Measurements from ENCODE around the gene RNF225.
"Not testable (repeated sequence)": the region's sequence is repeated elsewhere in the genome, so short reads cannot be mapped to it uniquely, and the experiment has no call there.

The RNF225 gene

DNA sequence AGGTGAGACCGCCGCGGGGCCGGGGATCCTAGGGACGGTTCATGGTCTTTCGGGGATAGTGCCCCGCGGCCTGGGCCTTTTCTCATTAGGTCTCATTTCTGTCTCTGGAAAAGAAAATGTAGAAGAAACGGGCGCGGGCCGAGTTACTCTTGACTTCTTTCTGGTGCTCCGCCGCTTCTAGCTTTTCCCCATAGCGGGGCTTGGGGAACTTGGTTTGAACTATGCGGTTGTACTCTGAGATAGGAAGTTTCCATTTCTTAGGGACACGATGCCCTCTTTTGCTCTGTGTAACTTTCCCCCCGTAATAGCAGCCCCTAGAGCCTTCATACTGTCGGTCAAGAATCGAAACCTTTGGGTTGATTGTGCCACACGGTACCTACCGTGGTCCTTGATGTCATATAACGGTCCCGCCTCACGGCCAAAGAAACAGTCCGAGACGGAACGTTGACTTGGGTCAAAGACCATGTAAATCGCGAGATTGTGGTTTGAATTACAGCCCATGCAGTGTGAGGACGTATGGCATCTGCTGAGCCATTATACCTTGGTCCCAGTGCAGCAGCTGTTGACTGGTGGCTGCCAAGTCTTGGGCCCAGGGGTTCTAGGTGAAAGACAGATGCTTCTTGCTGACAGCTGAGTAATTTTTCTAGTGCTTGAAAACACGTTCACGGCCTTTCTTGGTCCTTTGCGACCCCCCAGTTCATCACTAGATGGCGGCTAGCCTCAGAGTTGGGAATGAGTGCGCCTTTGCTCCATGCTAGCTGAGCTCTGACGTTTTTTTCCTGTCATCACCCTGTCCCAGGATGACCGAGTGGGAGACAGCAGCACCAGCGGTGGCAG is 7.9 kb upstream of the RNF225 start:
- DNase-seq = no peak

DNA sequence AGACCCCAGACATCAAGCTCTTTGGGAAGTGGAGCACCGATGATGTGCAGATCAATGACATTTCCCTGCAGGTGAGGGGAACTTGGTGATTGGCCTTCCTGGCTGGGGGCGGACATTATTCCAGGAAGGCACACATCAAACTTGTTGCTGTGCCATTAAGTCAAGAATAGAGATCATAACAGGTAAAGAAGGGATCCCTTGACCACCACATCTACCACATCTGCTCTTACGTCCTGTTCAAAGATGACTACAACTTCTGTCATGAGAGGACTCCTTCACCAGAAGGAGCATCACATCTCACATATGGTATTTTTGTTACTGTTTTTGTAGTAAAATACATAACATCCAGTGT is 7.3 kb upstream of the RNF225 start:
- no peak for DNase-seq

DNA sequence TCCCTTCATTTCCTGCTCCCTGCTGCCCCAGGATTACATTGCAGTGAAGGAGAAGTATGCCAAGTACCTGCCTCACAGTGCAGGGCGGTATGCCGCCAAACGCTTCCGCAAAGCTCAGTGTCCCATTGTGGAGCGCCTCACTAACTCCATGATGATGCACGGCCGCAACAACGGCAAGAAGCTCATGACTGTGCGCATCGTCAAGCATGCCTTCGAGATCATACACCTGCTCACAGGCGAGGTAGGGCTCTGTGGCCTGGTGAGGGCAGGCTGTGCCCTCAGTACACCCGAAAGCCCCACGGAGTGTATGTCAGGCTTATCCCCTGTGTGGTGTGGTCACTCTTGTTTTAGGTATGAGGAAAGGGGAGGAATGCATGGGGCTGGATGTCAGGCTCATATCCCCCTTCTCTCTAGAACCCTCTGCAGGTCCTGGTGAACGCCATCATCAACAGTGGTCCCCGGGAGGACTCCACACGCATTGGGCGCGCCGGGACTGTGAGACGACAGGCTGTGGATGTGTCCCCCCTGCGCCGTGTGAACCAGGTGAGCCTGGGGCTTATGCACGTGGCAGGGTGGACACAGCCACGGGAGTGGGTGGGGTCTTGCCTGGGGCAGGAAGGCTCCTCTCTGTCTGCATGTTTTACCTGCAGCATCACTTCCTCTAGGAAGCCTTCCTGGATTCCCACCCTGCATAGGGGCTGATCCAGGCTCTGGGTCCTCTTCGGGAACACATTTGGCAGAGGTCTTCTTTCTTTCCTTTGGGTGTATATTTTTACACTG is 2.3 kb upstream of the RNF225 start:
- no peak for DNase-seq

DNA sequence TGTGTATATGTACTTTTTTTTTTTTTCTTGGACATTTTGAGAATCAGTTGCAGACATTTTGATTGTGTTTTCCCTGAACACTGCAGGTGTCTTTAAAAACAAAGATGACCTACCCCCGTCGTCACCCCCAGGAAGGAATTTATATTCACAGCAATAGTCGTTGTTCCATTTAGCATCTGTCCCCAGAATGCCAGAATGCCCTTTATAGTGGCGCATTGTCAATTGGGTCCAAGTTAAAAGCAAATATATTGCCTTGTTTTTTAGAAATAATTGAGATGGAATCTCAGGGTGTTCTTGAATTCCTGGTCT is 1.8 kb upstream of the RNF225 start:
- DNase-seq = no peak

DNA sequence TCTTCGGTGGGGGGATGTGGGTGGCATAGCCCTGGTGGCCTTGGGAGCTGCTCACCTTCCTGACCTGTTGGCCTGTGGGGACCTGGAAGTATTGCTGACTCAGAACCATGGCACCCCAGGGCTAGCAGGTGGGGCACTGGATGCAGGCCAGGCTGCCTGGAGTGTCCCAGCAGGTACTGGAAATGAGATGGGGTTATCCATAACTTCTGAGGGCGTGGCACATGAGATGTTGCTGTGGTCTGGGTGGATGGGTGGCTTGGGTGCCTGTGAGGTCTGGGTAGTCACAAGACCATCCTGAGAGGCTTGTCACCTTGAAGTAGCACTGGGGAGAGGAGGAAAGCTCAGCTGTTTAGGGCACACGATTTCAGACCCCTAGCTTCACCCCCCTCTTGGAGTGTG is 636 bp upstream of the RNF225 start:
- no peak for DNase-seq

DNA sequence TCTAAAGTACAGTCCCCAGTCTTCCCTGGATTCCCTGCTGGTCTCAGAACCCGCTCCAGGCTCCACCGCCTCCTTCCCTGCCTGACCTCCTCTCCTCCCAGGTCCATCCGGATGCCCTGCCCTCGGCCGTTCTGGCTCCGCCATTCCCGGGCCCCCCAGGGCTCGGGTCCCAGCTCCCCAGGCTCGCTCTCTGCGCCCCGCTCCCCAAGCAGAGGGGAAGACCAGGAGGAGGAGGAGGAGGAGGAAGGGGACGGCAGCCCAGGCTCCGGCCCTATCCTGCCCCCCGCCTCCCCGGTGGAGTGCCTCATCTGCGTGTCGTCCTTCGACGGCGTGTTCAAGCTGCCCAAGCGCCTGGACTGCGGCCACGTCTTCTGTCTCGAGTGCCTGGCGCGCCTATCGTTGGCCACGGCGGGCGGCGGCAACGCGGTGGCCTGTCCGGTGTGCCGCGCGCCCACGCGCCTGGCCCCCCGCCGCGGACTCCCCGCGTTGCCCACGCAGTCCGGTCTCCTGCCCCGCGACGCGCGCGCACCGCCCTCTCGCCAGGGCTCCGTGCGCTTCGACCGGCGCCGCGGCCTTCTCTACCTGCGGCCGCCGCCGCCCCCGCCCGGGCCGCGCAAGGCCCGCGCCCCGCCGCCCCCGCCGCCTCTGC is 647 bp downstream of the RNF225 start:
- no peak for DNase-seq

DNA sequence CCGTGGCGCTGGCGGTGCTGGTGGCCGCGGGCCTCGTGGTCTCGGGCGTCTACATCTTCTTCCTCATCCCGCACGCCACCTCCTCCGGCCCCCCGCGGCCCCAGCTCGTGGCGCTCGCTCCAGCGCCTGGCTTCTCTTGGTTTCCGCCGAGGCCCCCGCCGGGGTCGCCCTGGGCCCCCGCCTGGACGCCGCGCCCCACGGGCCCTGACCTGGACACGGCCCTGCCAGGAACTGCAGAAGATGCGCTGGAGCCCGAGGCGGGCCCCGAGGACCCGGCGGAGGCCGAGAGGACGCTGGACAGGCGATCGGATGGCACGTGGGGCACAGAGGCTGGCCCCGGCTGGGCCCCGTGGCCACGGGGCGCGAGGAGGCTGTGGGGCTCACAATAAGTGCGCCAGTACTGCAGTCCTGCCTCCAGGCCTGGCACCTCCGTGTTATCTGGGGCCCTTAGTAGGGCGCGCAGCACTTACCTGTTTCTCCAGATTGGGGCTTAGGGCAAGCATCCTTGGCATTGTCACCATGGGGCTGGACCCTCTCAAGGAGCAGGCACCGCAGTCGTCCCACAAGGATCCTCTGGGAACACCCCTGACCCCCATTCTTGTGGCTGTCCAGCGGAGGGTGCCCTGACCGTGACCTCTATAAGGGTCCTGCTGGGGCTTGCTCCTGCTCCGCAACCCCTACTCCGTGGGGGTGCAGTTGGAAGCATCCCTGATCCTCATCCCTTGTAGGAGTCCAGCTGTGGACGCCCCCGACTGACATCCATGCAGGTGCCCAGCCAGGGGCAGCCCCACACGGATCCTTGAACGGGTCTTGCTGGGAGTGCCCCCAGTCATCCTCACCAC is 1.5 kb downstream of the RNF225 start:
- no peak for DNase-seq

DNA sequence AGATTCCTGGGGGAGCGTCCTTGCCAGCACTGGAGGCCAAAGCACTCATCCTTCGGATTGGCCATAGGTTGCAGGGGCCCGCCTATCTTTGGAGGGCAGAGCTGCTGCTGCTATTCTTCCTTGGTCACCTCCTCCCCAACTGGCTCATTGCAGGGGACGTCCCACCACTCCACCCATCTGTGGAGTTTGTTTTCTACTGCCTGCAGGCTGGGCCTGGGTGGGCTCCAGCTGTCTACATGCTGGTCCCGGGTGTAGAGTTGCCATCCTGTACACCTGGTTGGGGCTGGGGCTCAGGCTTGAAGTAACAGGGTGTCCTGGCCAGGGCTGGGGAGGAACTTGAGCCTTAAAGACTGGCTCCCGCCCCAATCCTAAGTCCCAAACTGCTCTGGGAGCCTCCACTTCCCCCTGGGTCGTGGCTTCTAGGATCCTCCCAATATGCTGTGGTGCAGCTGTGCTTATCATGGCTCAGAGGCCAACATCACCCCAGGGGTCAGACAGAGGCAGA is 2.1 kb downstream of the RNF225 start:
- DNase-seq = no peak

DNA sequence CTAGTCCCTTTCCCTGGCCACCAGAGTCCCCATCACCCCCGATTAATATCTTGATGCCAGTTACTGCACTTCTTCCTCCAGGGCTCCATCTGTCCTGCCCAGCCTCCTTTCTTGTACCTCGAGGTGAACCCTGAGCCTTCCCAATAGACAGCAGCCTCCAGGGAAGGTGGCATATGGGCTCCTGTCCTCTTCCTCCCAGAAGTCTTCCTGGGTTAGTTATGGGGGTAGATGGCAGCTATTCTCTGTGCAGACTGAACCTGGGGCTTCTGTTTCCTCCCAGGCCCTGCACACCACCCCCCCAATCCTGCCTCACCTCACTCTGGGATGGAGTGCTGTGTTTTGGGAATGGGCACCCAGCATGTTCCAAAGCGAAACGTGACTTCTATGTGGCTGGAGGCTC is 2.6 kb downstream of the RNF225 start:
- no peak for DNase-seq

DNA sequence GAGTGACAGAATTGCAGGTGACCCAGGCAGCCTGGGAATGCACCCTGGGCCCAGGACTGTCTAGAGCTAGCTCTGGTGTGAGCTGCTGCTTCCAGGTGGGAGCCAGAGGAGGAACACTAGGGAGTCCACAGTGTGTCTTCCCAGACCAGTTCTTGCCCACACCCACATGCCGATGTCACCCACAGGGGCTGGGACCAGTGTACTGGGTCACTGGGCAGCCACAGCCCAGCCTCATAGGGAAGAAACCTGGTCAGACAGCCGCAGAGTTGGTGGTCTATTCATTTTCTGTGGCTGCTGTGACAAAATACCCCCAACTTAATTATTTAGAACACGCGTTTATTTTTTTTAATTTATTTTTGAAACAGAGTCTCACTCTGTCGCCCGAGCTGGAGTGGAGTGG is 3.1 kb downstream of the RNF225 start:
- no peak for DNase-seq

DNA sequence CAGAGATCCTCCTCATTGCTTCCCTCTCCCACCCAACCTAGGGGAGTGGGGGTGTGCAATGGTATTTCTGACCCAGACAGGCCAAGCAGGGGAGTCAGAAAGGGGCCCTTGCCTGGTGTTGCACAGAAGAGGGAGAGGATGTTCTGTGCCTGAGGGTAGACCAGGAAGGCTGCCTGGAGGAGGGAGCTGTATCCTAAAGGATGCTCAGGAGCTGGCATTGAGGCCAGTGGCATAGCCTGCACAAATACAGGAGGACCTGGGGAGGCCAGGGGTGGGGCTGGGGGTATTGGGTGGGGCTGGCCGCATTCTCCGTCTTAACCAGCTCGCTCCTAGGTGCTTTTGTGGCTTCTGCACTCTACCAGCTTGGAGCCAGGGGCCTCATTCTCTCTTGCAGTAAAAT is 4.4 kb downstream of the RNF225 start:
- no peak for DNase-seq

DNA sequence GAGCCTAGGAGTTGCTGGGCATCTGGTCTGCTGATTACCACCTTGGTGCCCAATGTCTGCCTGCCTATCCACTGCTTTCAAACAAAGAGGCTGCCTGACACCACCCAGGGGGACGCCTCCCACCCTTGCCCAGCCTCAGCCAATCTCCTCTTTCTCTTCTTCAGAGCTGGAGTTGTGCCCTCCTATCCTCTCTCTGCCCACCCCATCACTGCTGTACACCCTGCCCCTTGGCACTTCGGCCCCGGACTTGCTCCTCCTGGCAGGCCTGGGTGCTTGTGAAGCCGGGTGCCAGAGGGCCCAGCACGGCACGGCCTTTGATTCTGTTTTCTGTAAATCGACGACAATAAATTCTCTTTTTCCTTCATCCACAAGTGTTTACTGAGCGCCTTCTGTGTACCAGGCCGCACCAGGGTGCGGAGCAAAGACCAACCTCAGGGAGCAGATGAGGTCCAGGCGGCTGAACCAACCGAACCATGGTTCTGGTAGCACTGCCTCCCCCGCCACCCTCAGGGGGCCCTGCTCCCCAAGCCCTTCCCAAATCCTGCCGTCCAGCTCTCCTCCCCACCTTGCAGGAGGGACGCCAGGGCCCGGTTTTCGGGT is 5.0 kb downstream of the RNF225 start:
- DNase-seq = no peak

DNA sequence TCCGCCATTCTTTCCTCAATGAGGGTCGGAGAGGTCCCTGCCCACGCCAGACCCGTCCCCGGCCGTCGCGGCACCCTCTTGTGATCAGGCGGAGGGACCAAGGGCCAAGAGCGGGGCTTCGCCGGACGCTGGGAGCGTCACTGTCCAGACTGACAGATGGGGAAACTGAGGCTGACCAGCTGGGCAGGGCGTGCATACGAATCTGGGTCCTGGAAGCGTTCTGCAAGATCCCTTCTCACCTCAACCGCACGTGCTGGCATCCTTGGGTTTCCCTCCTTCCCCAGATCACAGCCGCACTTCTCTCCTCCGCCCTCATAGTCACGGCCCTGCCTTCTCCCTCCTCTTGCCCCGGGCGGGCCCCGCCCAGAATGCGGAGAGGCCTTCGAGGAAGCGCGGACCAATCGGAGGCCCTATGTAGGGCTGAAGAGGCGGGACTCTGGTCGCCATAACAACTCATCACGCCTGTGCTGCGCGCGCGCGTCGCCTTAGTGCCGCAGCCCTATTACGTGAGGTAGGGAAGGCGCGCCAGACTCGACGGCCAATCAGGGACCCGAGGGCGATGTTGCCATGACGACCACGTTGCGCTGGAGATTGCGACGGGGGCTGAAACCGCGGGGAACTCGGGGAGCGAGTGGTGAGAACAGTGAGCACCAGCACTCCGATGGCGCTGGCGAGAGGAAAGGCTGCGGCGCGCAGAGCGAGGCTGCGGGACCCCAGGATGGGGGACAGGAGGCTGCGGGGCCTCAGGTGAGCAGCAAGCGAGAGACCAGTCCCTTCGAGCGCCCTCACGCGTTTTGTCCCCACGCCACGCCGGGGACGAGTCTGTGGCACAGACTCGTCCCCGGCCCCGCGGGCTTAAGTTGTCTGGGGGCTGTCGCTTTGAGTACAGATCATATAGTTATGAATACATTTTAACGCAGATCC is 5.7 kb downstream of the RNF225 start:
- peak; percentile 99 for DNase-seq

DNA sequence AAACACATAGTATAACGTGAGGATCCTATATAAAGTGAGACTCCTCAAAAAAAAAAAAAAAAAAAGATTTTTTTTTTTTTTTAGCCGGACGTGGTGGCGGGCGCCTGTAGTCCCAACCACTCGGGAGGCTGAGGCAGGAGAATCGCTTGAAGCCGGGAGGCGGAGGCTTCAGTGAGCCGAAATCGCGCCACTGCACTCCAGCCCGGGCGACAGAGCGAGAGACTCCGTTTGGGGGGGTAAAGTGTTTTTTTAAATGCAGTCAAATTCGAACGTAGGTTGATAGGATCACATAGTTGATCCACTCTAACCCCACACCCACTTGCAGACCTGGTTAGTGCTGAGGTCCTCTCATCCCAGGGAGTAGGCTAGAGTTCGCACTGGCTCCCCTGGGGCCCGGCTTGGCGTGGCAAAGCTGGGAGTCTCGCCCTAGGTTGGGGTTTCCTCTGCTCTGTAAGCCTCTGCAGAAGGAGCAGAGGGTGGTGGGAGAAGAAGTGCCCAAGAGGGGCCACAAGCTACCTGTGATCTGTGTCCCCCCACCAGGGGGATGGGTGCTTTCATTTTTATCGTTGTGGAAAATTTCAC is 6.5 kb downstream of the RNF225 start:
- no peak for DNase-seq

DNA sequence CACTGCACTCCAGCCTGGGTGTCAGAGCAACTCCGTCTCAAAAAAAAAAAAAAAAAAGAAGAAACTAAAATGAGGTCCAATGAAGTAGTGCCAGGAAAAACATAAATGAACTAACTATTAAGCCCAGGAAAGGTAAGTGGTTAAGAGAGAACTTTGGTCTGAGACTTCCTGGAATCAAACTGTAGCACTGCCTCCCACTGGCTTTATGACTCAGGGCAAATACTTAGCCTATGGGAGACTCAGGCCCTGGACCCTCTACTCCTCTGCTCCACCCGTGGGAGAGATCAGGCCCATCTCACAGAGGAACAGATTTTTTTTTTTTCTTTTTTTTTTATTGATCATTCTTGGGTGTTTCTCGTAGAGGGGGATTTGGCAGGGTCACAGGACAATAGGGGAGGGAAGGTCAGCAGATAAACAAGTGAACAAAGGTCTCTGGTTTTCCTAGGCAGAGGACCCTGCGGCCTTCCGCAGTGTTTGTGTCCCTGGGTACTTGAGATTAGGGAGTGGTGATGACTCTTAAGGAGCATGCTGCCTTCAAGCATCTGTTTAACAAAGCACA is 8.5 kb downstream of the RNF225 start:
- not testable (repeated sequence) for DNase-seq

DNA sequence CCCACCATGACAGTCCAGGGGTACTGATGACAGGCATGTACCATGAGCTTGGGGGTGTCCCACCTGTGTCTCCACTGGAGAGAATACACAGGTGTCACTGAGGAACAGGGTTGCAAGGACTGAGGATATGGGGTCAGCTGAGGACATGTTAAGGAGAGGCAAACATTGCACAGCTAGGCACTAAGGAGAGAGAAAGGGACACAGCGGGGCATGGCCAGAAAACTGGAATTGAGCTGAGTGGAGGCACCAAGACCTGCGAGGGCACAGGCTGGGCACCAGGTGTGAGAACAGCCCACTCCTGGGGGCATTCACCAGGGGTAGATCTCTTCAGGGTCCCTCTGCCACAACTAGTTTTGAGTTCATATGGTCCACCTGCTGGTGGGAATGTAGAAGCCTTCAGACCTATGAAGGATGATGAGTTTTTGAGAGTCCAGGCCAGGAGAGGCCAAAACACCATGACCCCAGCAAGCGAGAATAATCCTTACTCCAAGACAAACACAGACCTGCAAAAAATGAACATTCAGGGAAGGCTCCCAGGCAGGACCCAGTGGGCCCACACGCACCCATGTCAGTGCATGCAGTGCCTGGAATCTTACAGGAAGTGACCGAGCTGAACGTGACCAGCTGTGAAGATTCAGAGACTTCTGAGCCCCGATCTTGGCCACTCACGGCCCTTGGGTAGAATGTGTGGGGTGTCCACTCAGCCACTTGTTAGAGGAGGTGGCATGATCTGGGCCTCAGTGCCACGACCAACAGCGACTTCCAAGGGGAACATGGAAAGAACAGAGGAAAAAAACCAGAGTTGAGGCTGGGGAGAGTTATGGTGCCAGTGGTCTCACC is 11.6 kb downstream of the RNF225 start:
- DNase-seq = no peak

DNA sequence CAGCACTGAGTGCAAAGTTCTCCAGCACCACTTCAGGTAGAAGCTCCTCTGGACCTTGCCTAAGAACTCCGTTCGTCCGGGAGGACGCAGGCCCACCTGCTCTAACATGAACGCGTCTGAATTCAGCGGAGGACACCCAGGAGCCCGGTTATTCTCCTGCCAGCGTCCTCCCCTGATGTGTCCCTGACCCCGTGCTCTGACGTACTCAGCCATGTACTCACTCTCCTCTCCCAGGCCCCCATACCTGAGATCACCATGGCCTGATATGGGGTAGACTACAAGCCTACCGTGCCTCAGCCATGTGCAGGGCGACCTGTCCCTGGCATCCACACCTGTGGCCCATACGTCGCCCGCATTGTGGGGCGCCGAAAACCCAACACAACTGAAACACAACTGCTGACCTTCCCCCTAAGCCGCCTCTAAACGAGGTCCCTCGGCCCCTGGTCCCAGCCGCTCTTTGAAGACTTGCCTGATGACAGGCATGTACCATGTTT is 12.2 kb downstream of the RNF225 start:
- DNase-seq = no peak

DNA sequence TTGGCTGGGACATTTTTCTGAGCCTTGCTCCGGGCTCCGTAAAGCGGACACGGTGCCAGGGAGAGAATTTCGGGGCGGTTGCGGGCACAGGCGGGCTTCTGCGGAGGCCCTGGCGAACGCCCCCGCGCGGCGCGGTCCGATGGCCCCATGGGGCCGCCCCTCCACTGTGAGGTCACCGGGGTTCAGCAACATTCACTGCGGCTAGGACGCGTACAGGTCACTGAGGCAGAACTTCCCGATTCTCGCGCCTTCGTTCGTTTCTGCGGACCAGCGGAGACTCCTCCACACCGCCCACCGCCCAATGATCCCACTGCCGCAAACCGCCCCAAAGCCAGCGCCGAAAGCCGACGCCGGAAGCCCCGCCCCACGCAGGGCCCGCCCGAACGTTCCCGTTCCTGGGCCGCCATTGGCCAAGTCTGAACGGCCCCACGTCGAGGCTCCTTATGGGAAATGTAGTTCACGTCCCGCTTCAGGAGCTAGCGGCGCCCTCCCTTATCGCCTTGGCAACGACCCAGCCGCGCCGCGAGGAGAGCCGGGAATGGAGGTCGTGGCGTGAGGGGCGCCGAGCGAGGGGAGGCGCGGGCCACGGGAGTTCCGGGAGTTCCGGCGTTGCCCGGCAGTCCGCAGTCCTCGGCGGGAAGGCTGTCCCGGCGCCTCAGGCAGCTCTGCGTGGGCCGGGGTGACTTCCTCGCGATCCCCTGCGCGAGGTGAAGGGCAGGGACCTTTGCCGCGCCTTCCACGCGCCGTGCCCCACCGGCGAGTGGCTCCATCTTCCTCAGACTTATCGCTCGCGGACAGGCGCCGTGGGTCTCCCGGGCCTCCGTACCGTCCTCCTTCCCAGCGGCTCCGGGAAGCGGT is 12.9 kb downstream of the RNF225 start, which contains the start of gene ZNF584:
Gene ZNF584, plus strand, starts transcription at position 498 of the 858 bp plus-strand sequence. CDS start 499 bp downstream, outside the sequence.
- DNase-seq = peak; percentile 97

All from right forelimb (tissue), 1 donor.